GM12878 (cell line): ENCODE data around the gene MYH7. TPM values are rescaled to one million over a fixed set of nuclear protein-coding genes. Genes with fewer than 3 reads are reported as not detected.

Source experiments
- ATAC-seq: fragments of 200-7000 bp; cut with Tn5 transposase; 3 replicates; pipeline ENCODE4 v1.9.1; 2020; ENCODE audit warnings: mild to moderate bottlenecking, moderate library complexity
- BruUV-seq: library from RNA; stranded (reverse); fragments of 400-500 nt; replicated peaks from 2 replicates; lab custom pipeline; 2021; lab: Mats Ljungman, UMichigan
- CTCF ChIA-PET: fragments of 300-600 bp; sonication (Branson Sonifier 250); formaldehyde crosslinking; extraction: SDS; loops from one replicate; lab custom pipeline; 2021; ENCODE audit warnings: inconsistent platforms; lab: Yijun Ruan, JAX
- POLR2A ChIA-PET: fragments of 350-600 bp; formaldehyde crosslinking; extraction: SDS; loops from one replicate; lab custom pipeline; 2021; ENCODE audit warnings: inconsistent platforms; lab: Charles Lee
- RAD21 ChIA-PET: fragments of 300-600 bp; sonication (Branson Sonifier 250); formaldehyde crosslinking; loops from one replicate; lab custom pipeline; 2023; ENCODE audit warnings: antibody characterized with exemption; ENCODE audit not compliant: unreplicated experiment; lab: Charles Lee
- SMC1A ChIA-PET: fragments of 300-600 bp; sonication (Branson Sonifier 250); formaldehyde crosslinking; loops from one replicate; lab custom pipeline; 2023; ENCODE audit not compliant: unreplicated experiment, uncharacterized antibody; lab: Charles Lee
- DNase-seq: peaks from one replicate; pipeline ENCODE4 v3.0.0-alpha.2; 2011; ENCODE audit warnings: low read depth, low spot score
- FAIRE-seq: peaks from 3 replicates; lab custom pipeline; 2011; peaks lifted over from hg19 to GRCh38; lab: Jason Lieb, UNC
- H2AFZ ChIP-seq: 2 replicates; pipeline ENCODE4 v1.6.0; 2011; ENCODE audit warnings: low read depth, low read length, control low read depth; ENCODE audit not compliant: control insufficient read depth
- H3K27ac ChIP-seq: 2 replicates; pipeline ENCODE4 v1.5.1; 2011; ENCODE audit warnings: control low read depth; ENCODE audit not compliant: control insufficient read depth, insufficient read depth
- H3K27me3 ChIP-seq, 2 experiments: replicated peaks in 1 of 2; 2 replicates each; pipeline versions ENCODE4 v1.6.0 to v1.6.1; 2011; ENCODE audit warnings: low read length in 1 of 2; ENCODE audit not compliant: control insufficient read depth in 2 of 2, insufficient read depth in 2 of 2
- H3K36me3 ChIP-seq, 2 experiments: 2 replicates each; pipeline ENCODE4 v1.5.1; 2011; ENCODE audit warnings: low read length in 1 of 2; ENCODE audit not compliant: control insufficient read depth in 2 of 2, insufficient read depth in 2 of 2
- H3K4me1 ChIP-seq: 2 replicates; pipeline ENCODE4 v1.6.1; 2011; ENCODE audit warnings: mild to moderate bottlenecking, low read length, moderate library complexity, mixed read lengths; ENCODE audit not compliant: control insufficient read depth, insufficient read depth
- H3K4me2 ChIP-seq: 2 replicates; pipeline ENCODE4 v1.6.0; 2011; ENCODE audit warnings: control low read depth; ENCODE audit not compliant: control insufficient read depth, insufficient read depth
- H3K4me3 ChIP-seq: fragments of 200-600 bp; sonication (generic); 2 replicates; pipeline ENCODE4 v1.5.1; 2016
- H3K79me2 ChIP-seq: 2 replicates; pipeline ENCODE4 v1.6.0; 2011; ENCODE audit warnings: low read length; ENCODE audit not compliant: control insufficient read depth, insufficient read depth
- H3K9ac ChIP-seq: 2 replicates; pipeline ENCODE4 v1.8.0; 2011; ENCODE audit warnings: low read length, control low read depth, mixed read lengths; ENCODE audit not compliant: control insufficient read depth, insufficient read depth
- H3K9me3 ChIP-seq: replicated peaks from 3 replicates; pipeline ENCODE4 v1.5.1; 2011; ENCODE audit warnings: mild to moderate bottlenecking, low read length; ENCODE audit not compliant: control insufficient read depth, insufficient read depth
- H4K20me1 ChIP-seq: 2 replicates; pipeline ENCODE4 v1.6.0; 2011; ENCODE audit not compliant: control insufficient read depth, insufficient read depth
- BCL11A ChIP-seq: IDR thresholded peaks from 2 replicates; pipeline ENCODE4 v1.6.1; 2011; ENCODE audit warnings: low read depth, low read length
- CBFB ChIP-seq: IDR thresholded peaks from 2 replicates; pipeline ENCODE4 v1.6.1; 2016; ENCODE audit warnings: antibody characterized with exemption, low read depth
- CBX3 ChIP-seq: fragments of 200-600 bp; sonication (generic); IDR thresholded peaks from 2 replicates; pipeline ENCODE4 v1.6.1; 2016; ENCODE audit warnings: low read depth, borderline replicate concordance
- E4F1 ChIP-seq: fragments of 450-650 bp; IDR thresholded peaks from 2 replicates; pipeline ENCODE4 v1.6.1; 2018; ENCODE audit warnings: borderline replicate concordance, mild to moderate bottlenecking; ENCODE audit not compliant: partially characterized antibody
- JUNB ChIP-seq: IDR thresholded peaks from 2 replicates; pipeline ENCODE4 v1.6.1; 2016; ENCODE audit warnings: antibody characterized with exemption, mild to moderate bottlenecking
- JUND ChIP-seq: IDR thresholded peaks from 2 replicates; pipeline ENCODE4 v1.6.1; 2012; ENCODE audit warnings: low read depth, mild to moderate bottlenecking, low read length, improper control_type of control experiment, moderate library complexity
- KDM1A ChIP-seq: fragments of 200-600 bp; sonication (generic); IDR thresholded peaks from 2 replicates; pipeline ENCODE4 v1.6.1; 2016; ENCODE audit warnings: borderline replicate concordance
- MAX ChIP-seq: IDR thresholded peaks from 2 replicates; pipeline ENCODE4 v1.6.1; 2012; ENCODE audit warnings: low read depth, low read length, improper control_type of control experiment
- MEF2A ChIP-seq: IDR thresholded peaks from 2 replicates; pipeline ENCODE4 v1.6.1; 2011; ENCODE audit warnings: low read depth, mild to moderate bottlenecking, low read length, moderate library complexity; ENCODE audit not compliant: insufficient read depth
- NFIC ChIP-seq: IDR thresholded peaks from 2 replicates; pipeline ENCODE4 v1.6.1; 2012; ENCODE audit warnings: low read depth, mild to moderate bottlenecking, inconsistent platforms, low read length, moderate library complexity
- RAD21 ChIP-seq: IDR thresholded peaks from 2 replicates; pipeline ENCODE4 v1.6.1; 2011; ENCODE audit warnings: mild to moderate bottlenecking, low read depth, low read length, moderate library complexity; ENCODE audit not compliant: insufficient read depth
- SP1 ChIP-seq: IDR thresholded peaks from one replicate; pipeline ENCODE4 v1.6.1; 2011; ENCODE audit warnings: low read depth, low read length
- SRF ChIP-seq, 2 experiments: IDR thresholded peaks; 2 replicates each; pipeline ENCODE4 v1.6.1; 2011; ENCODE audit warnings: low read depth in 2 of 2, low read length in 2 of 2, mild to moderate bottlenecking in 1 of 2, moderate library complexity in 1 of 2
- TARDBP ChIP-seq: IDR thresholded peaks from 2 replicates; pipeline ENCODE4 v1.6.1; 2016; ENCODE audit warnings: borderline replicate concordance
- ZNF217 ChIP-seq: fragments of 450-650 bp; IDR thresholded peaks from 2 replicates; pipeline ENCODE4 v1.6.1; 2017; ENCODE audit warnings: antibody characterized with exemption, mild to moderate bottlenecking
- ZNF274 ChIP-seq: IDR thresholded peaks from one replicate; pipeline ENCODE4 v1.8.0; 2011; ENCODE audit not compliant: insufficient read length, insufficient read depth
- ZNF687 ChIP-seq: fragments of 450-650 bp; IDR thresholded peaks from 2 replicates; pipeline ENCODE4 v1.6.1; 2017; ENCODE audit warnings: mild to moderate bottlenecking, moderate library complexity
- WGBS: methylation state at CpG from one replicate; pipeline ENCODE4 v1.1.6; 2016; ENCODE audit warnings: low lambda C conversion rate; ENCODE audit not compliant: insufficient replicate concordance, insufficient coverage; ENCODE audit errors: missing lambda C conversion rate; 5-methylcytosine and 5-hydroxymethylcytosine counted together
- in situ Hi-C: fragments of 300-500 bp; cut with MboI; formaldehyde crosslinking; loops from 9 replicates; pipeline ENCODE4 v1.14.3; 2018; ENCODE audit warnings: mixed read lengths
- intact Hi-C: fragments of 100-400 bp; cut with micrococcal nuclease; formaldehyde crosslinking; loops from one replicate; pipeline ENCODE4 v1.14.2; 2022; ENCODE audit not compliant: unreplicated experiment
- polyA plus RNA-seq, 11 experiments: library from polyadenylated mRNA; depleted of rRNA in 4 of 11; unstranded in 6 of 11; stranded (reverse) in 5 of 11; fragments of >200 nt; fragmentation: Nextera tagmentation in 4 of 11; fragmentation: Illumina TruSeq in 1 of 11; extraction: Ambion mirVana in 4 of 11; extraction: Trizol in 1 of 11; gene quantifications; 1 replicate in 1 of 11; 2 replicates in 10 of 11; pipeline versions ENCODE4 v1.2.1 to v1.2.3, GENCODE V29; 2011 to 2016; ENCODE audit warnings: inconsistent platforms in 2 of 11, missing spikeins in 2 of 11, low read depth in 1 of 11
- total RNA-seq, 4 experiments: library from RNA; depleted of rRNA in 3 of 4; stranded (reverse); fragments of >200 nt in 3 of 4; fragmentation: Illumina TruSeq in 1 of 4; extraction: Trizol in 1 of 4; gene quantifications; 2 replicates each; pipeline versions ENCODE4 v1.2.1 to v1.2.3, GENCODE V29; 2013 to 2021

The MYH7 gene
- total and polyA plus RNA-seq, 10 of the 15 experiments (the other 5 are each of a cell fraction or from before 2014, with no cell fraction given) = 0.04 to 0.10 (median 0.05) TPM; not detected in 4

GRCh38 chr14:23469127-23469905, 33.9 kb upstream of the MYH7 start, which contains the start of gene NGDN:
Gene NGDN, plus strand, starts transcription at chr14:23469703. Its CDS starts 13 bp downstream, at chr14:23469716.
- Histone ChIP-seq H4K20me1 (no peaks in the 10 kb centered on the region), H3K27me3 (no peaks in the 10 kb centered on the region), H3K4me1 (peaks cover 8% of the 10 kb centered on the region), H3K36me3 (peaks cover 0 to 16% of the 10 kb centered on the region in 2 experiments; a peak in 2 of 4 replicates), H3K4me3 (peak within 1 kb of the TSS; percentile 88), H3K79me2 (peaks cover 16% of the 10 kb centered on the region), H2AFZ (peak within 1 kb of the TSS; percentile 96), H3K4me2 (peak within 1 kb of the TSS; percentile 85), H3K9ac (peak within 1 kb of the TSS; percentile 81), H3K9me3 (peaks cover 3% of the 10 kb centered on the region; the same call in 1 of the 3 replicates), H3K27ac (peak within 1 kb of the TSS; percentile 72)
- 13% methylated on average over 41 of the region's 41 CpGs for WGBS
- ChIA-PET RAD21 (interaction anchor here (1.5 kb wide), 1 partner anchor 148 kb away, joined by 5 read pairs; the partner anchor contains the start of gene PABPN1), POLR2A (interaction anchor here (0.5 to 0.7 kb wide), 2 partner anchors 34 to 127 kb away, joined by 3 to 4 read pairs; no protein-coding TSS in a partner anchor), CTCF (interaction anchor here (0.6 to 4.2 kb wide), 7 partner anchors 9 to 377 kb away, joined by 3 to 54 read pairs (median 6); partner anchors contain the start of genes PABPN1 and THTPA), SMC1A (no interaction called here)
- ATAC-seq (peak; percentile 99), DNase-seq (peak; percentile 100), FAIRE-seq (peak; percentile 100)
- intact Hi-C loops = loop anchor here (5.0 kb wide), 1 partner anchor 147 kb away; the partner anchor contains the start of gene PABPN1
- in situ Hi-C loops = no loop called here
- BruUV-seq = no TSS peak
- TF ChIP-seq TARDBP (peak; percentile 43; the same call in 1 of the 2 replicates), ZNF274 (no peak), NFIC (no peak), SRF (IDR thresholded peaks at IDR 0.05; ENCODE audit: low read depth in 2 of 2, low read length in 2 of 2) (peak in 1 of 2 experiments; percentile 88; a peak in 2 of 4 replicates), CBFB (peak; percentile 86; the same call in 1 of the 2 replicates), MAX (peak; percentile 10; the same call in 1 of the 2 replicates), E4F1 (peak; percentile 74), KDM1A (no peak), SP1 (peak; percentile 99), CBX3 (no peak), ZNF687 (no peak), JUNB (no peak), BCL11A (no peak), MEF2A (no peak), RAD21 (peak; percentile 13; the same call in 1 of the 2 replicates), ZNF217 (no peak), JUND (no peak)
